ENCODE measurements around the gene EIF4G1. TPM values are rescaled to one million over a fixed set of nuclear protein-coding genes. Genes with fewer than 3 reads are reported as not detected.
A peak's percentile ranks its signal among the peaks of the same experiment; 100 is the strongest.

EIF4G1 gene
- total RNA-seq, 1 donor from 2014 or later = 77.8 TPM

GRCh38 chr3:184366619-184367289, 52.3 kb downstream of the EIF4G1 start:
- DNase-seq = no peak

DNA sequence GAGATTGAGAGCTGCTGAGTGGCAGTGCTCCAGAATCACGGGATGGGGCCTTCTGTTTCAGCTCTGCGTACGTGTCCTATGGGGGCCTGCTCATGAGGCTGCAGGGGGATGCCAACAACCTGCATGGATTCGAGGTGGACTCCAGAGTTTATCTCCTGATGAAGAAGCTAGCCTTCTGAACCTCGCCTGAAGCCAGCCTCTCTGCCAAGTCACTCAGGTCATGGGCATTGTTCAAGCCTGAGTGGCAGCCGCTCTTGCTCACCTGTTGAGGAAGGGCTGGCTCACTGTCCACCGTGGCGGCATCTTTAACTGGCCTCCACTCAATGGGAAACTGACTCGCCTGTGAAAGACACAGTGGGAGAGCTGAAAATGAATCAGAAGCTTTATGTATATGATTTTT, 53.7 kb downstream of the EIF4G1 start:
- DNase-seq = no peak

DNA sequence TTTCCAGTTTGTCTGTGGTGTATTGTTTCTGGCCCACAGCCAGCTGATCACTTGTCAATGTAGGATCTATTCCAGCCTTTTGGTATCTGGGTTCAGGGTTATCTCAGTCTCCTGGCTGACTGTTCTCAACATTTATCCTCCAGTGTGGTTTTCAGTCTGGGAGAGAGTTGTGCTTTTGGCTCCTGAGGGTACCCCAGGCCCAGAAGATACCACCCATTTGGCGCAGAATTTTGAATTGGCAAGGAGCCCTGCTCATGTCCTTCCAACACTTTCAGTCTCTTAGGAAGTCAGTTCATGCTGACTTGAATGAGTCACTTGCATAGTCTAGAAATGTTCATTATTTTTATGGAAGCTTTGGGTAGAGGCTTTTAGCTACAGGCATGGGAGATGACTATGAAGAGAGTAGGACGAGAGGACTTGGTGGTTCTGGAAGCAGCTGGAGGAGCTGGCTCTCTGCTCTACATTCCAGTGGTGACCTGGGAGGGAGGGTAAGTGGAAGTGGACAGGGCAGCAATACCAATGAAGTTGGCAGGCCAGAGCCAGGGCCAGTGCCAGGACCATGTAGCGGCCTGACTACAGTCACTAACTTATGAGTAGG, 54.3 kb downstream of the EIF4G1 start:
- DNase-seq = no peak

- peak; percentile 71 for DNase-seq
Measured at GRCh38 chr3:184371570-184372018, 57.2 kb downstream of the EIF4G1 start.

DNA sequence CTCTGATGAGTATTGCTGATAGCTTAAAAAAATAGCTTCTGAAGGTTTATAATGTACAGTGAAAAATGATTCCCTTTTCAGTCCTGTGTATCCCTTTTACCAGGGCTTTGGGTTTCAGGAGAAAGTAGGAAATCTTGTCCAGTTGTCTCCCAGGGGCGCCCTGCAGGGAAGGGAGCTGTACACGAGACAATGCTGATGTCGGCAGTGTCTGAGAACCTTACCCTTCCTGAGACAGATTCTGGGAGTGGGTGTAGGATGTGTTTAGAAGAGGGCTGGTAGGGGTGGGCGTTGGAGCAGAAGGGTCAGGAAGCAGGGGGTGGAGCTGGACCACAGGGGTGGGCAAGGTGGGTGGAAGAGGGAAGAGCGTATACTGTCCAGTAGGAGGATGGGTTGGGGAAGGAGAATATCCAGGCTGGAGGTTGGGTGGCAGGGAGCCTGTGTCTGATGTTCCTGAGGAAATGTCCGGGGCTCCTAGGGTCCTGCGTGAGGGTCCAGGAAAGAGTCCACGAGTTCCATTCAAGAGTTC, 58.0 kb downstream of the EIF4G1 start:
- no peak for DNase-seq

DNA sequence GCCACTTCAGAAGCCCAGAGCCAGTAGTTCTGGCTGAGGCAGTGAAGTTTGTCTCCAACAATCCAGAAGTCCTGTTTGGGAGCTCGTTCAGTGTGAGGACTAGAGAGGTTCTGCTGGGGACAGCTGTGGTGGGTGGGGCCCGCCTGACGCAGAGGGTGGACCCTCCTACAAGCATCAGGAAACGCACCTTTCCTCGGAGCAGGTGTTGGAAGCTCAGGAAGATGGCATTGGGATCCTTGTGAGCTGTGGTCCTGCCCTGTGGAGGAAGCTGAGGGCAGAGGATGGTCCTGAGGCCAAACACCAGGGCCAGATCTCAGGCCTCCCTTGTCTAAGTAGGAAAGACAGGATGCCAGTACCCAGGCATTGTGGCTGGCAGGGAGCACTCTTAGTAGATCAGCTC, 58.5 kb downstream of the EIF4G1 start:
- no peak for DNase-seq

DNA sequence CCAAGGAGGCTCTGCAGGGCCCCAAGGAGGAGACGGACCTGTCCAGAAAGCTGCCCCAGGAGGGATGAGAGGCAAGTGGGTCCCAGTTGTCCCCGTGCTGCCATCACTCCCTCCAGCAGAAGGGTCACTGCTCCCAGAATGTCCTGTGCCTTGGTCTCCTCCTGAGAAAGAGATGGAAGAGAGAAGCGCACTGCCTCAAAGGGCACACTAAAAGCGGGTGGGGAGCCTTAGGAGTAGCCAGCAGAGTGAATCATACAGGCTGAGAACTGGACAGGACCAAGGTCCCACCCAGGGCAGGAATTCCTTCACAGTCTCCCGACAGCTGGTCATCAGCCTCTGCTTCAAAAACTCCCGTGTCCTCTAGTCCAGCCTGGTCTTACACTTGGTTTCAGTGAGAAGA, 59.0 kb downstream of the EIF4G1 start:
- no peak for DNase-seq

DNA sequence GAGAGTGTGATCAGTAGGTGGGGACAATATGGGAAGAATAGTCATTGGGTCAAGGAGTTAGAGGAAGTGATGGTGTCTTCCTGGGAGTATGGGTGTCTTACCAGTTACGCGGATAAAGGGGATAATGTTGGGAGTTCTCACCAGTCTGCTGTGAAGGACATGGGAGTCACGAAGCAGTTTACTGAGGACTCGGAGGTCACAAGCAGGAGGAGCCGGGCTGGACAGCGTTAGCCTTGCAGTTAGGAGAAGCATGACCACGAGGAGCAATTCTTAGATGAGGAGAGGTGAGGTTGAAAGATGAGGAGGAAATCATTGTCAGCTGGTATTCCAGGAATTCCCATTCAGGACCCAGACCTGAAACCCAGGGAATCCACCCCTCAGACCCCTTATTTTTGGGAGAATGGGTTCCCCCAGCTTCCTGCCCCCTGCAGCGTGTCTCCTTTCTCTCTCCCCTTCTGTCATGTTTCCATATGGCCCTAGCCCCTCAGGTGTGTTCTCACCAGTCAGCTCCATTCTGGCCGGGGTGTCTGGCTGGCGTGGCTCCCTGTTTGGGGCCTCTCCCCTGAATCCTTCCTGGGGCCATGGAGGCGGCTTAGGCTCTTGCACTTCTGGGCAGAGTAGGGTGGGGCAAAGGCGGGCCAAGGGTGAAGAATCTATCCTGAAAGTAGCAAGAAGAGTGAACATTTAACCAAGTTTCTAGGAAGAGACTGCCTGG, 61.5 kb downstream of the EIF4G1 start:
- DNase-seq = no peak

- no peak for DNase-seq
Measured at GRCh38 chr3:184377374-184377773, 63.0 kb downstream of the EIF4G1 start.

DNA sequence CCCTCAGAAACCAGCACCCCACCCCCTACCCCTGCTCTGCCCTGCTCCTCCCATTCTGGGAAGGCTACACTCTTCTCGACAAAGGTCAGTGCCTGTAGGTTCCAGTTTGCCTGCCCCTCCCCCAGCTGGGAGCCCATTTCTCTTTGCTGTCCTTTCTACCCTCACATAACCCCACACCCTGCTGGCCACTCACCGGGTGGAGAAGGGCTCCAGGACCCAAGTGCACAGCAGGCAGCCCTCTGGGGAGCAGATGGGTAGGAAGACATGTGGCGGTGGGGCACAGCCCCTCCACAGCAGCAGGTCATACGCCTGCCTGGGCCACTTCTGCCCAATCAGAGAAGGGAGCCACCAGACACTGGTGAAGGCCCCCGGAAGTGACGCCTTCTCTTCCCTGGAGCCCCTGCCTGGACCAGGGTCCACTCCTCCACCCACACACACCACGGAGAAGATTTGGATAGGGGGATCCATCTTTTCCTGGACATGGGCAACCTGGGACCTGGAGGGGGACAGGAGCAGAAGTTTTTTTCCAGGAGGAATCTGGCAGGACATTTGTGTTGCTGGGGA, 63.6 kb downstream of the EIF4G1 start, which contains the start of gene THPO:
THPO (minus strand) TSS at position 326 of the 564 bp plus-strand sequence. CDS start 1,948 bp downstream, outside the sequence.
- no peak for DNase-seq

DNA sequence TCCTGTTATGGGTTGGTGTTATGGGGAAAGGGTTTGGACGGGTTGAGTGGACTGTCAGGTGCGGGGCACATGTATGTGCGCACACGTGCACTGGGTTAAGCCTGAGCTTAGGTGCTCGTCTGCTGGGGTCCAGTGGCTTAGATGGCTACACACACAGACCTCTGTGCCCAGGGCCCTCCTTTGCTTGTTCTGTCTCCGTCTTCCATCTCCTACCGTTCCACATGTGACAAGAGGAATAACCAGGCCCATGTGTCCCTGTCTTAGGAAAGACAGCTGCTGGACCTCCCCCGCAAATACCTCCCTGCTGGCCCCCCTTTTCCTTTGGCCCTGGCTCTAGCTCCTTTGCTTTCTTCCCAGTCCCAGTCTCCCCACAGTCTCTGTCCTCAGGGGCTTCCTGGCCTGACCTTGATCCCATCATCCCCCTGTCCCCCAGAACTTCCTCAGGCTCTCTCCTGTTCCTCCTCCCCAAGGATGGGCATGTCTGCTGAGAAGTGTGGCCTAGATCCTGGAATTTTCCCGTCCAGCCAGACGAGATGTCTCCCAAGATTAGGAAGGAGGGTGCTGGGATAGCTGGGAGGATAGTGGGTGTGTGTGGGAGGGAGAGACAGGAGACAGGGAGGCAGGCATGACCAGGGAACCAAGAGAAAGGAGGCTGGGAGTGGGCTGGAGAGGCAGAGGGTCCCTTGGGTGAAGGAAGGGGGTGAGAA, 64.4 kb downstream of the EIF4G1 start:
- DNase-seq = no peak

DNA sequence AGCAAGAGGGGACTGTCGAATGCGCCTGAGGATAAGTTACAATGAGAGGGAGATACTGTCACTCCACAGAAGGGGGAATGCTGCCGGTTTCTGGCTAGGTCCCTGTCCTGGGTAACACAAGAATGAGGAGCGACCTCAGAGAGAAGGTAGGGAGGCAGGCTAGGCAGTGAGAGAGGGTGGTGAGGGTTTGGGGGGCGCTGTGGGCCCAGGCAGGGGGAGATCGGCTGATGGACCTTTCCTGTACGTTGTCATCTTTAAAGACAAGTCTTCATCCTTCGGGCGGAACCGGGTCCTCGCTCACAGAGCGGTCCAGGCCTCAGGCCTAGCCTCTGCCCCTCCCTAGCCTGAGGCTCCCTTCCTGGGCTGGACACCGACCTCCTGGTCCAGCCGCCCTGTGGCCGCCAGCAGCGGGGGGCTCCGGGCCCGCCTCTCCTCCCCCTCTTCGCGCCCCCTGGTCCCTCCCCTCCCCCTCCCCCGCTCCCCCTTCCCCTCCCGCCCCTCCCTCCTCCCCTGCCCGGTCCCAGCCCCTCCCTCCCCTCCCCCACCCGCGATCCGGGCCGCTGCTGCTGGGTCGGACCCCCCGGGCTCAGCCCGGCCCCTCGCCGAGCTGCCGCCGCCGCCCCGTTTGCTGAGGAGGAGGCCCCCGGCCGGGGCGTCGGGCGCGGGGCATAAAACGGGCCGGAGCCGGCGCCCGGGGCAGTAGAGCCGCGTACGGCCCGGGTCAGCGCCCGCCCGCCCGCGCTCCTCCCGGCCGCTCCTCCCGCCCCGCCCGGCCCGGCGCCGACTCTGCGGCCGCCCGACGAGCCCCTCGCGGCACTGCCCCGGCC, 65.2 kb downstream of the EIF4G1 start, which contains the start of gene CHRD:
CHRD (plus strand) TSS at position 697 of the 827 bp plus-strand sequence. CDS start 265 bp downstream, outside the sequence.
- DNase-seq = no peak

GRCh38 chr3:184380185-184380626, 65.8 kb downstream of the EIF4G1 start:
- peak; percentile 37 for DNase-seq

GRCh38 chr3:184380627-184381260, 66.3 kb downstream of the EIF4G1 start:
- DNase-seq = no peak

- no peak for DNase-seq
Measured at GRCh38 chr3:184381261-184382224, 67.1 kb downstream of the EIF4G1 start.

GRCh38 chr3:184382326-184383032, 68.1 kb downstream of the EIF4G1 start:
- DNase-seq = no peak

GRCh38 chr3:184383033-184383740, 68.8 kb downstream of the EIF4G1 start:
- DNase-seq = no peak

DNA sequence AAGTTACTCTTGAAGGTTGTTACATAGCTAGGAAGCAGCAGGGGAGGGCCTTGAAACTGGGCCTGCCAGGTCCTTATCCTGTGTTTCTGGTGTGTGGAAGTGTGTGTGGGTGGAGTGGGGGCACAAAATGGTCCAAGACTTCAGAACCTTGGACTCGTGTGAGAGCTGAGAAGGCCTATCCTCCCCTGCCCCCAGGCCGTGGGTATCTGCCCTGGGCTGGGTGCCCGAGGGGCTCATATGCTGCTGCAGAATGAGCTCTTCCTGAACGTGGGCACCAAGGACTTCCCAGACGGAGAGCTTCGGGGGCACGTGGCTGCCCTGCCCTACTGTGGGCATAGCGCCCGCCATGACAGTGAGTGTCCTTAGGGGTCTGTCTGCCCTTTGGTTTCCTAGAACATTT, 69.9 kb downstream of the EIF4G1 start:
- no peak for DNase-seq

Data from occipital lobe (tissue), 2 donors.